Measurements from ENCODE around the gene KCNS1. TPM values are rescaled to one million over a fixed set of nuclear protein-coding genes. Genes with fewer than 3 reads are reported as not detected.

KCNS1 gene
- total RNA-seq, 1 donor from 2014 or later: not detected

DNA sequence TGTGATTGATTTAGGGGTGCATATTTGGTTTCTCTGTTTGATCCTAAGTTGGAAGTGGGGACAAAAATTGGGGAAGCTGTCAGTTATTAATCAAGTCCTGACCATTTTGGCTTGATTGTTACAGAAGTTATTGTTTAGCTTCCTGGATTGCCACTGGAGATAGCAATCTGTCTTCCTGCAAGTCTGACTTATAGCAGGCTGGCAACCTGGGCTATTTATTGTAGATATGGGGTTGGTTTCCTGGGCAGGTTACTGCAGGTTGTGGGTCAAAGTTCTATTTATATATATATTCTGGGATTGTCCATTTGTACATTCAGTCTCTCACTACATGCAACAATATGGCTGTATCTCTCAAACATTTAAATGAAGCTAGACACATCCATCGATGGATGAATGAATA lies 17.8 kb downstream of the KCNS1 start:
- Mint-ChIP-seq H3K27me3 (no peaks in the 10 kb centered on the region), H3K9me3 (peaks cover 13% of the 10 kb centered on the region), H3K4me1 (peaks cover 22% of the 10 kb centered on the region), H3K36me3 (ENCODE audit: low read depth) (peaks cover 84% of the 10 kb centered on the region), H3K27ac (peak overlapping the region; percentile 13), H3K4me3 (no peak overlapping the region)
- TF ChIP-seq, protein P1, sequence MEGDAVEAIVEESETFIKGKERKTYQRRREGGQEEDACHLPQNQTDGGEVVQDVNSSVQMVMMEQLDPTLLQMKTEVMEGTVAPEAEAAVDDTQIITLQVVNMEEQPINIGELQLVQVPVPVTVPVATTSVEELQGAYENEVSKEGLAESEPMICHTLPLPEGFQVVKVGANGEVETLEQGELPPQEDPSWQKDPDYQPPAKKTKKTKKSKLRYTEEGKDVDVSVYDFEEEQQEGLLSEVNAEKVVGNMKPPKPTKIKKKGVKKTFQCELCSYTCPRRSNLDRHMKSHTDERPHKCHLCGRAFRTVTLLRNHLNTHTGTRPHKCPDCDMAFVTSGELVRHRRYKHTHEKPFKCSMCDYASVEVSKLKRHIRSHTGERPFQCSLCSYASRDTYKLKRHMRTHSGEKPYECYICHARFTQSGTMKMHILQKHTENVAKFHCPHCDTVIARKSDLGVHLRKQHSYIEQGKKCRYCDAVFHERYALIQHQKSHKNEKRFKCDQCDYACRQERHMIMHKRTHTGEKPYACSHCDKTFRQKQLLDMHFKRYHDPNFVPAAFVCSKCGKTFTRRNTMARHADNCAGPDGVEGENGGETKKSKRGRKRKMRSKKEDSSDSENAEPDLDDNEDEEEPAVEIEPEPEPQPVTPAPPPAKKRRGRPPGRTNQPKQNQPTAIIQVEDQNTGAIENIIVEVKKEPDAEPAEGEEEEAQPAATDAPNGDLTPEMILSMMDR (IDR thresholded peaks at IDR 0.05): no peak
- intact Hi-C loops (cut with micrococcal nuclease): no loop called here
- DNase-seq (no peak), ATAC-seq (ENCODE audit: low read depth) (no peak)
- POLR2A ChIA-PET: no interaction called here
- CTCF ChIA-PET: interaction anchor here (0.6 to 1.3 kb wide), 2 partner anchors 10 to 39 kb away, joined by 3 to 5 read pairs; no protein-coding TSS in a partner anchor

- H3K36me3 Mint-ChIP-seq (ENCODE audit: low read depth): peaks cover 82% of the 10 kb centered on the region
- CTCF ChIA-PET: interaction anchor here (1.3 kb wide), 1 partner anchor 38 kb away, joined by 5 read pairs; no protein-coding TSS in a partner anchor
- no peak for ATAC-seq (ENCODE audit: low read depth)
- H3K9me3 Mint-ChIP-seq: peaks cover 13% of the 10 kb centered on the region
- H3K4me1 Mint-ChIP-seq: peaks cover 16% of the 10 kb centered on the region
- no peak overlapping the region for H3K27ac Mint-ChIP-seq
- DNase-seq: no peak
- H3K4me3 Mint-ChIP-seq: no peak overlapping the region
- POLR2A ChIA-PET: no interaction called here
- TF ChIP-seq, protein P1 (IDR thresholded peaks at IDR 0.05): no peak
- no peaks in the 10 kb centered on the region for H3K27me3 Mint-ChIP-seq
- intact Hi-C loops (cut with micrococcal nuclease): no loop called here
Observed at GRCh38 chr20:45082468-45082867, 18.5 kb downstream of the KCNS1 start.

DNA sequence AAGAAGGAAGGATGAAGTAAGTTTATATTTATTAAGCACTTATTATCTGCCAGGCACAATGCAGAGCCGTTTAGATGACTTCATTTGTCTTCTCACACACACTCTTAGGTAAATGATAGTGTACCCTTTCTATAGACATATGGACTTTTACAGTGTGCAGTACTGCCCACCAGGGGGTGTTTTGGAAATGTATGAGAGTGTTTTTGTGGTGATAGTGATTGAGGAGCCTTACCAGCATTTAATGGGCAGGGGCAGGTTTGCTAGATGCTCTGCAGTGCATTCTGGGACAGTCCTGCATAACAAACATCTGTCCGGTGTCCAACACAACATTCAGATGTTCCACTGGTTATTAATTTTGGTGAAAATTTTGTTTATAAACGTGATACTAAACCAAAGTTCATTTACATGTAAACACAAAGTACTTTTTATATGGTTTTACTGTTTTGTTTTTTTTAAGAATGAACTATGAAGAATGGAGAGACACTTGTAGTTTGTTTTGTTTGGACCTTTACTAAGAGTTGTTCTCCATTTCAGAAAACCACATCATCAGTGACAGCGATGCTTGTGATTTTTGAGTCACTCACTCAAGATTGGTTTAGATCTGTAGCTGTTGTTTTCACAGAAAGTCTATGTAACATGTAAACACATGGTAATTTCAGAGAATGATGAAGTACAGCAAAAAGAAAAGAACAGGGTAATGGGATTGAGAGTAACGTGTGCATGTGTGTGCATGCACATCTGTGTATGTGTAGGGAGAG lies 19.9 kb downstream of the KCNS1 start:
- TF ChIP-seq, protein P1 (IDR thresholded peaks at IDR 0.05): no peak
- no peaks in the 10 kb centered on the region for H3K27me3 Mint-ChIP-seq
- DNase-seq (no peak), ATAC-seq (ENCODE audit: low read depth) (no peak)
- H3K9me3 Mint-ChIP-seq: peaks cover 11% of the 10 kb centered on the region
- H3K4me3 Mint-ChIP-seq: no peak overlapping the region
- POLR2A ChIA-PET: no interaction called here
- CTCF ChIA-PET: no interaction called here
- peaks cover 86% of the 10 kb centered on the region for H3K36me3 Mint-ChIP-seq (ENCODE audit: low read depth)
- H3K27ac Mint-ChIP-seq: peak overlapping the region; percentile 16
- peaks cover 5% of the 10 kb centered on the region for H3K4me1 Mint-ChIP-seq
- intact Hi-C loops (cut with micrococcal nuclease): no loop called here

DNA sequence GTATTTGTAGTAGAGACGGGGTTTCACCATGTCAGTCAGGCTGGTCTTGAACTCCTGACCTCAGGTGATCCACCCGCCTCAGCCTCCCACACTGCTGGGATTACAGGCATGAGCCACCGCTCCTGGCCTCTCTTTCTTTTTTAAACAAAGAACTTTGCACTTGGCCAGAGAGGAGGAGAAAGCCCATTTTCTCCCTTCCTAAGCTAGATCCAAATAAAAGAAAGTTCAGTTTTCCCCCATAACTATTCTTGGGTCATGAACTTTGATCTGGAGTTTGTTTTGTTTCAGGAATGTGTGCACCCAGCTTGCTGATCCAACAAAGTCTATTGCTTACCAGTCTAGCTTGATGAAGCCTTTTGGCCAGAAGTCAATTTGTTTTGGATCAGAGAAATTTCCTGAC lies 23.4 kb downstream of the KCNS1 start:
- CTCF ChIA-PET: interaction anchor here (0.8 kb wide), 1 partner anchor 18 kb away, joined by 3 read pairs; no protein-coding TSS in a partner anchor
- Mint-ChIP-seq H3K9me3 (peaks cover 6% of the 10 kb centered on the region), H3K4me3 (no peak overlapping the region), H3K27ac (no peak overlapping the region), H3K27me3 (no peaks in the 10 kb centered on the region), H3K4me1 (no peaks in the 10 kb centered on the region), H3K36me3 (ENCODE audit: low read depth) (peaks cover 92% of the 10 kb centered on the region)
- TF ChIP-seq, protein P1 (IDR thresholded peaks at IDR 0.05): no peak
- DNase-seq (no peak), ATAC-seq (ENCODE audit: low read depth) (no peak)
- intact Hi-C loops (cut with micrococcal nuclease): no loop called here
- POLR2A ChIA-PET: no interaction called here

DNA sequence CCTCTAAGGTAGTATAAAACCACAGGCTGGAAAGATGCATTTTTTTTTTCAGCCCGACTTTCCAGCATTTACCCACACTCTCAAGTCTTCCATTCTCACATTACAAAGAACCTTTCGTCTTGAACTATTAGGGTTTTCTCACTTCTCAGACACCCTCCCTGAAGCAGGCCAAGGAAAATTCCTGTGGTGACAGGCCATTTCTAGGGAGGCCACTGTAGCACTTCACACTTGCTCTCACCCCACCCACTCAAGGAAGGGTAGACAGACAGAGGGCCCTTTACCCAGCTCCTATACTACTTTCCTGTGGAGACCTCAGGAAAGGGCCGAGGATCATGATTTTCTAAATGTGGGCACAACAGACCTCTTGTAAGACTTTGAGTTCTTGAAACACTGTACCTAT lies 27.7 kb downstream of the KCNS1 start:
- Mint-ChIP-seq H3K4me3 (no peak overlapping the region), H3K4me1 (peaks cover 11% of the 10 kb centered on the region), H3K27me3 (no peaks in the 10 kb centered on the region), H3K9me3 (no peaks in the 10 kb centered on the region), H3K27ac (no peak overlapping the region), H3K36me3 (ENCODE audit: low read depth) (peaks cover 82% of the 10 kb centered on the region)
- no peak for DNase-seq
- CTCF ChIA-PET: no interaction called here
- no peak for ATAC-seq (ENCODE audit: low read depth)
- TF ChIP-seq, protein P1 (IDR thresholded peaks at IDR 0.05): no peak
- POLR2A ChIA-PET: no interaction called here
- intact Hi-C loops (cut with micrococcal nuclease): no loop called here

All from activated B cell treated with CpG ODN at 0.5 μM for 24 hours (primary cell).